DND-41 (cell line): ENCODE data around the gene CHMP6.

Experiments used
- ATAC-seq: fragments of 200-7000 bp; cut with Tn5 transposase; 3 replicates; pipeline ENCODE4 v1.9.1; 2021; ENCODE audit warnings: low read depth; ENCODE audit not compliant: insufficient read depth
- DNase-seq: peaks from one replicate; pipeline ENCODE4 v3.0.0-alpha.2; 2020
- H2AFZ ChIP-seq: 2 replicates; pipeline ENCODE4 v1.6.0; 2012; ENCODE audit warnings: low read depth, low read length
- H3K27ac ChIP-seq: 2 replicates; pipeline ENCODE4 v1.5.1; 2012; ENCODE audit warnings: low read length, inconsistent platforms
- H3K27me3 ChIP-seq: fragments of 200-600 bp; sonication (generic); 2 replicates; pipeline ENCODE4 v1.6.0; 2012; ENCODE audit warnings: low read length, mild to moderate bottlenecking, inconsistent platforms; ENCODE audit not compliant: insufficient read depth, poor library complexity
- H3K36me3 ChIP-seq: 2 replicates; pipeline ENCODE4 v1.5.1; 2012; ENCODE audit warnings: low read length, inconsistent platforms; ENCODE audit not compliant: insufficient read depth
- H3K4me1 ChIP-seq: 2 replicates; pipeline ENCODE4 v1.5.1; 2012; ENCODE audit warnings: mild to moderate bottlenecking, low read length; ENCODE audit not compliant: insufficient read depth
- H3K4me2 ChIP-seq: 2 replicates; pipeline ENCODE4 v1.6.0; 2012; ENCODE audit warnings: mild to moderate bottlenecking, moderate library complexity, low read length, inconsistent platforms; ENCODE audit not compliant: insufficient read depth
- H3K4me3 ChIP-seq, 2 experiments: fragments of 200-600 bp in 1 of 2; shearing (Covaris generic) in 1 of 2; 2 replicates each; pipeline ENCODE4 v1.5.1; 2012 to 2016; ENCODE audit warnings: inconsistent platforms in 2 of 2, low read length in 2 of 2, mild to moderate bottlenecking in 2 of 2, low read depth in 1 of 2, moderate library complexity in 1 of 2
- H3K79me2 ChIP-seq: 2 replicates; pipeline ENCODE4 v1.6.0; 2012; ENCODE audit warnings: low read length, inconsistent platforms; ENCODE audit not compliant: insufficient read depth
- H3K9ac ChIP-seq: 2 replicates; pipeline ENCODE4 v1.6.0; 2012; ENCODE audit warnings: low read depth, mild to moderate bottlenecking, inconsistent platforms, low read length, moderate library complexity
- H3K9me3 ChIP-seq: 2 replicates; pipeline ENCODE4 v1.5.1; 2012; ENCODE audit warnings: low read length, moderate library complexity, mild to moderate bottlenecking, inconsistent platforms; ENCODE audit not compliant: insufficient read depth, severe bottlenecking
- H4K20me1 ChIP-seq: 2 replicates; pipeline ENCODE4 v1.6.0; 2012; ENCODE audit warnings: low read length; ENCODE audit not compliant: insufficient read depth
- CTCF ChIP-seq: IDR thresholded peaks from 2 replicates; pipeline ENCODE4 v1.5.1; 2012; ENCODE audit warnings: borderline replicate concordance, low read length, moderate library complexity, mild to moderate bottlenecking; ENCODE audit not compliant: poor library complexity, severe bottlenecking; ENCODE audit errors: extremely low read depth
- EZH2 ChIP-seq: IDR thresholded peaks from 3 replicates; pipeline ENCODE4 v1.6.1; 2012; ENCODE audit warnings: borderline replicate concordance, low read depth, mild to moderate bottlenecking, moderate library complexity, low read length, inconsistent platforms; ENCODE audit not compliant: severe bottlenecking

The CHMP6 gene

GRCh38 chr17:80991645-80992076, at the start of gene CHMP6:
TSS of gene CHMP6 (plus strand) at chr17:80991841. CDS start at chr17:80991919, 78 bp downstream.
- peak; percentile 53 for ATAC-seq
- H3K27me3 ChIP-seq: peaks cover 3% of the 10 kb centered on the region
- H3K4me2 ChIP-seq: peak within 1 kb of the TSS; percentile 91
- H3K36me3 ChIP-seq: peaks cover 24% of the 10 kb centered on the region
- peak; percentile 72 for DNase-seq
- H3K9ac ChIP-seq: peak within 1 kb of the TSS; percentile 89
- TF ChIP-seq EZH2: no peak
- TF ChIP-seq CTCF: peak; percentile 36
- peak within 1 kb of the TSS; percentile 99 for H2AFZ ChIP-seq
- no peaks in the 10 kb centered on the region for H3K9me3 ChIP-seq
- H4K20me1 ChIP-seq: peaks cover 12% of the 10 kb centered on the region; the same call in 1 of the 2 replicates
- H3K27ac ChIP-seq: peak within 1 kb of the TSS; percentile 76
- peaks cover 44% of the 10 kb centered on the region for H3K4me1 ChIP-seq
- peak within 1 kb of the TSS; percentile 55 to 97; a peak in 3 of 4 replicates for H3K4me3 ChIP-seq
- peaks cover 15% of the 10 kb centered on the region for H3K79me2 ChIP-seq

- H3K9me3 ChIP-seq: no peaks in the 10 kb centered on the region
- H4K20me1 ChIP-seq: peaks cover 2% of the 10 kb centered on the region
- H2AFZ ChIP-seq: no peak overlapping the region
- no peak overlapping the region for H3K9ac ChIP-seq
- H3K4me2 ChIP-seq: no peak overlapping the region
- H3K4me3 ChIP-seq: no peak overlapping the region
- ATAC-seq (no peak), DNase-seq (no peak)
- H3K27ac ChIP-seq: no peak overlapping the region
- peaks cover 56% of the 10 kb centered on the region for H3K36me3 ChIP-seq
- H3K27me3 ChIP-seq: no peaks in the 10 kb centered on the region
- H3K79me2 ChIP-seq: no peaks in the 10 kb centered on the region
- H3K4me1 ChIP-seq: peaks cover 22% of the 10 kb centered on the region
- TF ChIP-seq EZH2 (no peak), CTCF (no peak)
Observed at GRCh38 chr17:80942423-80943345, 49.0 kb upstream of the CHMP6 start.

- ATAC-seq: no peak
- H4K20me1 ChIP-seq: no peaks in the 10 kb centered on the region; the same call in 1 of the 2 replicates
- H3K4me1 ChIP-seq: peaks cover 13% of the 10 kb centered on the region
Observed at GRCh38 chr17:80943346-80944145, 48.1 kb upstream of the CHMP6 start.

More at GRCh38 chr17:80943346-80944145, 48.1 kb upstream of the CHMP6 start:
- no peak overlapping the region for H3K4me3 ChIP-seq
- H3K4me2 ChIP-seq: no peak overlapping the region
- H3K27me3 ChIP-seq: no peaks in the 10 kb centered on the region
- H3K27ac ChIP-seq: no peak overlapping the region
- no peaks in the 10 kb centered on the region for H3K79me2 ChIP-seq
- no peaks in the 10 kb centered on the region for H3K9me3 ChIP-seq
- no peak for DNase-seq
- H3K9ac ChIP-seq: no peak overlapping the region
- no peak overlapping the region for H2AFZ ChIP-seq
- peaks cover 65% of the 10 kb centered on the region for H3K36me3 ChIP-seq
- no peak for TF ChIP-seq CTCF
- no peak for TF ChIP-seq EZH2
